Measurements from ENCODE around the gene CEBPA.

GRCh38 chr19:33286899-33287298 is 15.4 kb downstream of the CEBPA start:
- TF ChIP-seq, protein P1, sequence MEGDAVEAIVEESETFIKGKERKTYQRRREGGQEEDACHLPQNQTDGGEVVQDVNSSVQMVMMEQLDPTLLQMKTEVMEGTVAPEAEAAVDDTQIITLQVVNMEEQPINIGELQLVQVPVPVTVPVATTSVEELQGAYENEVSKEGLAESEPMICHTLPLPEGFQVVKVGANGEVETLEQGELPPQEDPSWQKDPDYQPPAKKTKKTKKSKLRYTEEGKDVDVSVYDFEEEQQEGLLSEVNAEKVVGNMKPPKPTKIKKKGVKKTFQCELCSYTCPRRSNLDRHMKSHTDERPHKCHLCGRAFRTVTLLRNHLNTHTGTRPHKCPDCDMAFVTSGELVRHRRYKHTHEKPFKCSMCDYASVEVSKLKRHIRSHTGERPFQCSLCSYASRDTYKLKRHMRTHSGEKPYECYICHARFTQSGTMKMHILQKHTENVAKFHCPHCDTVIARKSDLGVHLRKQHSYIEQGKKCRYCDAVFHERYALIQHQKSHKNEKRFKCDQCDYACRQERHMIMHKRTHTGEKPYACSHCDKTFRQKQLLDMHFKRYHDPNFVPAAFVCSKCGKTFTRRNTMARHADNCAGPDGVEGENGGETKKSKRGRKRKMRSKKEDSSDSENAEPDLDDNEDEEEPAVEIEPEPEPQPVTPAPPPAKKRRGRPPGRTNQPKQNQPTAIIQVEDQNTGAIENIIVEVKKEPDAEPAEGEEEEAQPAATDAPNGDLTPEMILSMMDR (IDR thresholded peaks at IDR 0.05) = no peak
- no peak for TF ChIP-seq POLR2A (IDR thresholded peaks at IDR 0.05)
